GM21367 (cell line): ENCODE results near the gene PRPSAP2.
"Not testable (repeated sequence)": the region's sequence is repeated elsewhere in the genome, so short reads cannot be mapped to it uniquely, and the experiment has no call there.

ENCODE experiments used
- ATAC-seq: cut with Tn5 transposase; IDR thresholded peaks from one replicate; pipeline ENCODE4 v1.9.1; 2021; ENCODE audit not compliant: unreplicated experiment

The PRPSAP2 gene, protein sequence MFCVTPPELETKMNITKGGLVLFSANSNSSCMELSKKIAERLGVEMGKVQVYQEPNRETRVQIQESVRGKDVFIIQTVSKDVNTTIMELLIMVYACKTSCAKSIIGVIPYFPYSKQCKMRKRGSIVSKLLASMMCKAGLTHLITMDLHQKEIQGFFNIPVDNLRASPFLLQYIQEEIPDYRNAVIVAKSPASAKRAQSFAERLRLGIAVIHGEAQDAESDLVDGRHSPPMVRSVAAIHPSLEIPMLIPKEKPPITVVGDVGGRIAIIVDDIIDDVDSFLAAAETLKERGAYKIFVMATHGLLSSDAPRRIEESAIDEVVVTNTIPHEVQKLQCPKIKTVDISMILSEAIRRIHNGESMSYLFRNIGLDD

DNA sequence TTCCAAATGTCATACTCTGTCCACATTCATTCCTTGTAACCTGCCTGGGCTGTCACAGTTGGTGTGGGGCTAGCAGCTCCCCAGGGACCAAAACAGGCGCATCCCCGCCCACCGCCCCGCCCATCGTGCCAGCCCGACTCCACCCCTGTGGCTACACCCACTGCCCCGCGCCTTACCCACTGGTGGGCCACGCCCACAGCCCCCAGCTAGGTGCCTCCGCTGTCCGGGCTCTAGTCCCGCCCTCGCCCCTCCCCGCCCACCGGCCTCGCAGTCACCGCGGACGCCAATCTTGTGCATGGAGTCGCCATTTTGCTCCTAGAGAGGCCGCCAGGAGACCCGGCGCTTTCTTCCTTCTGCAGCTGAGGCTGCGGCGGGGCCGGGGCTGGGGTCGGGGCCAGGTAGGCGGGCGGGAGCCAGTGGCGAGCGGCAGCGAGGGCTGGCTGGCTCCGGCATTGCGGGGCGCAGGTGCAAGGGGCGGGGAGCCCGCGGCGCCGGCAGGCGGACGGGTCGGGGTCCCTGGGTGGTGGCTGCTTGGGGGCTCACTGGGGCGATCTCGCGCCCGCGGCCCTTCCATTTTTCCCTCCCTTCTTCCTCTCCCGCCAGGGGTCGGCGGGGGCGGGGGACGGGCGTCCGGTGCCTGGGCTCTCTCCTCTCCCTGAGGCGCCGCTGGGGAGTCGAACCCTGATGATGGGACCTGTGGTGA lies at the start of gene PRPSAP2:
Gene PRPSAP2 (plus strand): TSS at position 268 of the 703 bp plus-strand sequence. CDS start 7,703 bp downstream, outside the sequence.
- ATAC-seq: peak; percentile 29

- not testable (repeated sequence) for ATAC-seq
Observed at GRCh38 chr17:18815924-18816323, 42.0 kb upstream of the PRPSAP2 start.

GRCh38 chr17:18816489-18817371 lies 41.2 kb upstream of the PRPSAP2 start:
- ATAC-seq: not testable (repeated sequence)

GRCh38 chr17:18821430-18821829 lies 36.5 kb upstream of the PRPSAP2 start:
- ATAC-seq: not testable (repeated sequence)

- ATAC-seq: not testable (repeated sequence)
Observed at GRCh38 chr17:18827613-18828012, 30.3 kb upstream of the PRPSAP2 start.

DNA sequence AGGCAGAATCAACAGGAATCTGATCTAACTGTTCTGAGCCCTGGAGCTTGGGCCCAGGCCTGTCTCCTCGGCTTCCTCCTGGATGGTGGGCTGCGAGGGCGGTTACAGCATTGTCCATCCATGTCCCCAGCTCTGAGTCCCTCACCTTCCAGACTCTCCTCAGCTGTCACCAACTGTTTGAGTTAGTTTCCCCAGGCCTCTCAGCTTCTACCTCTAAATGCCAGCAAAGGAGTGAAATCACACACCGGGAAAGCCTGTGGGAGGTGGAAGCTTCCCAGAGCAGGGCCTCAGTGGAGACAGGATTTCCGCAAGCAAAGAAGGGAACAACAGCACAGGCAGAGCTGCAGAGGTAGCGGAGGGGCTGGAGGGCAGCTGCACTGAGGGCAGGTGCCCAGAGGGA lies 9.4 kb upstream of the PRPSAP2 start:
- no peak for ATAC-seq

DNA sequence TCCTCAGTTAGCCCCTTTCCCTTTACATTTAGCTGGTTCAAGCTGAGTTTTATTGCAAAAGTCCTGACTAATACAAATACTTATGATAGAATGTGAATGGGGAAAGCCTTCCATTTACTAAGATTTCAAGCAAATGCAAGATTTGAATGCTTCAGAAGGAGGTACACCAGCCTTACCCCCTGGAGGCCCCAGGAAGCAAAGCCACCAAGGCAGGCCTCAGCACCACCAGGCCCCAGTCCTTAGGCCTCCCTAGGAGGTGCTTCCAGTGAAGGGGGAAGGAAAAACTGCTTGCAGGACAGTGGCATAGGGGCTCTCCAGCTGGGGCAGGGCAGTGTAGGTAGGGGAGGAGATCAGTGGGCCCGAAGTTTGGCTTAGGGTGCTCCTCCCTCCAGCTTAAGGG lies 7.3 kb upstream of the PRPSAP2 start:
- ATAC-seq: no peak

DNA sequence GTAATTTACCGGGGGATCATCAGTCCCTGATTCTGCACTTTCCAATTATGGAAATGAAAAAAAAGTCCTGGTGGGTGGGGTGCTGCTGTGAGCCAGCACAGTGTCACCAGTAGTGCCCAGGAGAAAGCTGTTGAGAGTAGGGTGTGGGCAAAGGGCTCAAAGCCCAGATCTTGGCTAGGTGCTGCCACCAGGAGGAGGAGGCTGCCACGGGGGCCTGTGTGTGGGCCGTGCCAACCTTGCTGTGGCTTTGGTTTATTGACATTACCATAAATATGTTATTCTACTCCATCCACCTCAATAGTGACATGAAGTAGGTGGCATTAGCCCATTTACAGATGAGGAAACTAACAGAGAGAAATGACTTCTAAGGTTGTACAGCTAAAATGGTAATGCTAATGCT lies 6.7 kb upstream of the PRPSAP2 start:
- no peak for ATAC-seq

DNA sequence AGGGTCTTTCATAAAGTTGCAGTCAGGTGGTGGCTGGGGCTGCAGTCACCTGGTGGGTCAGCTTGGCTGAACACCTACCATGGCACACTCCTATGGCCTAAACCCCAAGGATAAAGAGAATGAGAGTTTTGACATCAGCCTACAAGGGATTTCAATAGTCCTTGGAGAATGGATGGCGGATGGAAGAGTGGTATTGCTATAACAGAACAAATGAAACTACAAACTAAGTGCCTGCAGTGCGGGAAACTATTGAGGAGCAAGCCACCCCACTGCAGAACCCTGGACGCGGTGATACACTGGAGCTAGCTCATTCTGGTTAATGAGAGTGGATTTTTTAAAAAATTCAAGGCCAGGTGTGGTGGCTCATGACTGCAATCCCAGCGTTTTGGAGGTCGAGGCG lies 3.0 kb upstream of the PRPSAP2 start:
- ATAC-seq: no peak

DNA sequence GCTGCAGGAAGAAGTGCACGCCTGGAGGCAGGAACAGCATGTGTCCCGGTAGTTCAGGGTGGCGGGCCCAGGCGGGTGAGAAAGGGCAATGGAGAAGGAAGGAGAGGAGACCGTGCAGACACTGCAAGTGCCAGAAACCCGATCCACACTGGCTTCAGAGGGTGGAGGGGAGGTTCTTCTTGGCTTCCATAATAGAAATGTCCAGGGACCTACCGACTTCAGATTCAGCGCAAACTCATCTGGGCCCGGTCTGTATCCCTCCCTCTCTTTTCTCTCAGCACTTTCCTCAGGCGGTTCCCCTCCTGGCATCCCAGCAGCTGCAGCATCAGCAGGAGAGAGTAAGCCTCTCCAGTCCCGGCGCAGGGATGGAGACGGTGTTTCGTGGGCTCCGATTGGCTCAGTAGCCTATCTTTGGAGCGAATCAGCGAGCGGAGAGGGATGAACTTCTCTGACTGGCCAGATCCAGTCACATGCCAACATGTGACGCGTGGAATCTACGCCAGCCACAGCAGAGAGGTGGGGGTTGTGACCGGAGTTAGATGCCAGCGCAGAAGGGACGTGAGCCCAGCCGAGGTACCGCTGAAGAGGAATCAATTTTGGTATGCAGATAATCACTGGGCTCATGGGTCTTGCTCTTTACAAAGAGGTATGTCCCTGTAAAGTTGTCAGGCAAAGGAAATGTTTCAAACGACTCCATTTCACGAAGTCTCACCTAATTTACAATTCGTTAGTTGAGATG lies 1.9 kb upstream of the PRPSAP2 start:
- peak; percentile 63 for ATAC-seq

- no peak for ATAC-seq
Observed at GRCh38 chr17:18856570-18856915, 1.4 kb upstream of the PRPSAP2 start.

DNA sequence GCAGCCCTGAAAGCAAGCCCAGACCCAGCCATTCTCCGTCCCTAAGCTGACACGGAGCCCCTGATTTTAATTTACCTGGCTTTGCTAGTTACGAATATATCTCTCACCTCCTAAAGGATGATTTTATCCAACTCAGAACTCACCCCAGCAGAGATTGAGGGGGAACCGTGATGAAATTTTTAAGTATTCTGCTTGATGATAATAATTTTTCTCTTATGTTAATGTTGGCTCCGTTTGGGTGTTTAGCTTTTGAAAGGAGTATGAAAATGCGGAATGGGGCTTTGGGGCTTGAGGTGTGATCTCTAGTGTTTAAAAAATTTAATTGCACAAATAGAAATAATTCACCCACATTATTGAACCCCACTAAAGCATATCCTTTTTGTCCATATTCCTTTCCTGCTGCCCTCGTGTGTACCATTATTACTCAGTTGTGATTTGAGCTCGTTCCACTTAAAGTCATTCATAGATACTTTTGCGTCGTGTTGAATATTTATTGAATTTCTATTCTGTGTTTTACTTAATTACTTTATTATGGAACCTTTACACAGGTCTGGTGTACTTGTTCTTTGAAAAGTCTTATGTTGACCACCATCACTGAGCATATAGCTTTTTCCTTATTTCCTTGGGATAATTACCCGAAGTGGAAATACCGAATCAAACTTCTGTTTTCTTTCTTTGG lies 775 bp downstream of the PRPSAP2 start:
- no peak for ATAC-seq

DNA sequence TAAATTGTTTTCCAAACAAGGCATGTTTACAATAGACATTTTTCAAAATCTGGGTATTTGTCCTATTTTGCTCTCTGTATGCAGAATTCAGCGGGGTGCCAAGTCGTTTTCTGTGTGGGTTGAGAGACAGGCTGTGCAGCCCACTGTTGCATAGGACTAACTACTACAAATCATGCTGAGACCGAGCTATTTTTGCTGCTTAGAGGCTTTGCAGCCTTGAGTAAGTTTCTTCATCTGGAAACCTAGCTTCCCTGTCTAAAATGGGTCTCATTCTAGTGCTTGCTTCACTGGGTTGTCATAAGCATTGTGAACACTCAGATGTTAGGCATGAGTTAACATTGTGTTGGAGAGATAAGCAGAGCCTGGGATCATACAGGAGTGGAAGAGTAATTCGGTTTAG lies 1.3 kb downstream of the PRPSAP2 start:
- ATAC-seq: no peak

- peak; percentile 31 for ATAC-seq
Observed at GRCh38 chr17:18860161-18860972, 2.4 kb downstream of the PRPSAP2 start.

DNA sequence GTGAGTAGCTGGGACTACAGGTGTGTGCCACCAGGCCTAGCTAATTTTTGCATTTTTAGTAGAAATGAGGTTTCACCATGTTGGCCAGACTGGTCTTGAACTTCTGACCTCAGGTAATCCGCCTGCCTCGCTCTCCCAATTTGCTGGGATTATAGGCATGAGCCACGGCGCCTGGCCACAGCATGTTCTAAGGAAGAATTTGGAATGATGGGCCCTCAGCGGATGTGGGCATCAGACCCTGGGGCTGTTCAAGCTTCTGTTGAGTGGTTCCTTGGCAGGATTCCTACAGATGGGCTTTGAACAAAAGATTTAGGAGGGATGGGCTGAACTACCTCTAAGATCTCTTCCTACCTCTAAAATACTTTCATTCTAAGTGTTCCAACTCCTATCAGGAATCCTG lies 4.1 kb downstream of the PRPSAP2 start:
- ATAC-seq: no peak

- ATAC-seq: not testable (repeated sequence)
Observed at GRCh38 chr17:18864996-18865395, 7.1 kb downstream of the PRPSAP2 start.

DNA sequence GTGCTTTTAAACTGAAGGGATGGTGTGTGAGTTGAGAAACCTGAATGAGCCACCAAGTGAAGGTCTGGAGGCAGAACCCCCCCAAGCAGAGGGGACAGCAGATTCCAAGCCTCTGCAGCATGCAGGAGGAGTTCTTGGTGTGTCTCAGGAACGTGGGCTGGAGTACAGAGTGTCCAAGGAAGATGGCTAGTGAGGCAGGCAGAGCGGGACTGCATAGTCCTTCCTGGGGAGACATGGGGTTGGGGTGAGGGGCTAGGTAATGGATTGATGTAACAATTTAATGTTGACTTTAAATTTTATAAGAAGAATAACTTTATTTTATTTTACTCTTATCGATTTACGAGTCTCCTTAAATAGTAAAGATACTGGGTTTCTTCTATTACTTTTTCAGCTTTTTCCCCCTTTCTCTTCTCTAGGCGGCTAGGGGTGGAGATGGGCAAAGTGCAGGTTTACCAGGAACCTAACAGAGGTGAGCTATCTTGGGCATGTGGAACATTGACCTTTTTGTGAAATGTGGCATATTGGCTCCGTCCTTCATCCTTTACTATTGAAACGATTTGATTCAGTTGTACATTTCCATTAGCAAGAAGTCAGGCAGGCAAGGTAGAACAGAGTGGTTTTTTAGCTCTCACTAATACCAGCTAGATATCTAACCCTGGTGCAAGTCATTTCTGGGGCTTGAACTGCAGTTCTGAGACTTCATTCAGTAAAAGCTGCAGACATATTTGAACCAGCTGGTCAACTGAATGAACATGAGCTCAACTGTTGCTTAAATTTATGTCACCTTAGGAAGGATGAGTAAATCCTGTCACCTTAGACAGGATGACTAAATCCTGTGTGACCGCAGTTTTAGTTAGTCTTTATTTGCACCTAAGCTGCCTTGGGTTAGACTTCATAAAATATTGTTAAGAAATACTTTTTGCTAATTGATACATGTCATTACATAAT lies 9.2 kb downstream of the PRPSAP2 start:
- ATAC-seq: no peak

GRCh38 chr17:18877104-18877645 lies 19.2 kb downstream of the PRPSAP2 start:
- ATAC-seq: no peak
